ENCODE measurements around the gene CEP89.
"Not testable (repeated sequence)": the region's sequence is repeated elsewhere in the genome, so short reads cannot be mapped to it uniquely, and the experiment has no call there.

The CEP89 gene

DNA sequence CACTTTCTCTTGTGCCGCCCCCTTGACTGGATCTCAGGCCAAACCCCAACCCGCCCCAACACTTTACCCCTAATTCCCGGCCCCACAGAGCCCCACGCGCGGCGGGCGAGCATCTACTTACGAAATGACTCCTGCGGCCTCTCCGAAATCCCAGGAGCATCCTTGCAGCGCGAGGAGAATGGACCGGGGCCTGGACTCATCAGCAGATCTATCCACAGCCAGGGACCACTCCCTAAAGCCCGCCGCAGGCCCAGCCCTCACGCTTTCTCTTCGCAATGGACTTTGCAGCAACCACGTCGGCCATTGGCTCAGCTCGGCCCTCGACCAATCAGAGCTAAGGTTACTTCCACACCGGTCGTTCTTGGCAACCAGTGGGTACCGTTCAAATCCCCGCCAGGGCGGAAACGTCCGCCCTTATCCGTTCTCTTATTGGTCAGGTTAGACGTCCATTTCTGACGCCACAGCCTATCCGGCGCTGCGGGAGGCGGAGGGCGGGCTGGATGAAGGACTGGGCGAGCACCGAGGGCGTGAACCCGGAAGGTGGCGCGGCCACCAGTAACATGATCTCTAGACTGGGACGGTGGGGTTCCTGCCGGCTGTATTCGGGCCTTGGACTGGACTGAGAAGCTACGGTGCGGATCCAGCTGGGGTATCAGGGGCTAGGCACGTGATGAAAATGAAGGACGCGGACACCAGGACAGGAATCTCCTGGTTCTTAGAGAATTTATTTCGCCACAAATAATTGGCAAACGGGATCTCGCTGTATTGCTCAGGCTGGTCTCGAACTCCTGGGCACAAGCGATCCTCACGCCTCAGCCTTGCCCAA is at the start of gene CEP89, which contains the start of gene FAAP24:
Gene CEP89, minus strand, starts transcription at position 244 of the 826 bp plus-strand sequence. Its CDS starts 84 bp downstream, at position 160.
Gene FAAP24, plus strand, starts transcription at position 528 of the 826 bp plus-strand sequence. CDS start 955 bp downstream, outside the sequence.
- DNase-seq (ENCODE audit: low read depth): peak; percentile 99

DNA sequence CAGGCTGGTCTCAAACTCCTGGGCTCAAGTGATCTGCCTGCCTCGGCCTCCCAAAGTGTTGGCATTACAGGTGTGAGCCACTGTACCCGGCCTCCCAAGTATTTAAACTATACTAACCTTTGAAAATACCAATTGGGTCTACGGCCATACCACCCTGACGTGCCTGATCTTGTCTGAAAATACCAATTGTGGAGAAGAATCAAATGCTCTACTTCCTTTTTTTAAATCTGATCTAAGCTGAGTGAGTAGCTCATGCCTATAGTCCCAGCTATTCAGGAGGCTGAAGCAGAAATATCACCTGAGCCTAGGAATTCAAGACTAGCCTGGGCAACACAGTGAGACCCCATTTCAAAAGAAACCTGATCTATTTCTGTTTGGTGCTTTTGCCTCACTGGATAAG is 39.1 kb upstream of the CEP89 start:
- H3K4me3 ChIP-seq (ENCODE audit: low read depth, low read length); DNase-seq (ENCODE audit: low read depth): not testable (repeated sequence)

More for the DNA sequence above, at the start of gene CEP89, which contains the start of gene FAAP24:
- peak within 1 kb of the TSS; percentile 85 for H3K4me3 ChIP-seq (ENCODE audit: low read depth, low read length)
- TF ChIP-seq, protein P1, sequence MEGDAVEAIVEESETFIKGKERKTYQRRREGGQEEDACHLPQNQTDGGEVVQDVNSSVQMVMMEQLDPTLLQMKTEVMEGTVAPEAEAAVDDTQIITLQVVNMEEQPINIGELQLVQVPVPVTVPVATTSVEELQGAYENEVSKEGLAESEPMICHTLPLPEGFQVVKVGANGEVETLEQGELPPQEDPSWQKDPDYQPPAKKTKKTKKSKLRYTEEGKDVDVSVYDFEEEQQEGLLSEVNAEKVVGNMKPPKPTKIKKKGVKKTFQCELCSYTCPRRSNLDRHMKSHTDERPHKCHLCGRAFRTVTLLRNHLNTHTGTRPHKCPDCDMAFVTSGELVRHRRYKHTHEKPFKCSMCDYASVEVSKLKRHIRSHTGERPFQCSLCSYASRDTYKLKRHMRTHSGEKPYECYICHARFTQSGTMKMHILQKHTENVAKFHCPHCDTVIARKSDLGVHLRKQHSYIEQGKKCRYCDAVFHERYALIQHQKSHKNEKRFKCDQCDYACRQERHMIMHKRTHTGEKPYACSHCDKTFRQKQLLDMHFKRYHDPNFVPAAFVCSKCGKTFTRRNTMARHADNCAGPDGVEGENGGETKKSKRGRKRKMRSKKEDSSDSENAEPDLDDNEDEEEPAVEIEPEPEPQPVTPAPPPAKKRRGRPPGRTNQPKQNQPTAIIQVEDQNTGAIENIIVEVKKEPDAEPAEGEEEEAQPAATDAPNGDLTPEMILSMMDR (IDR thresholded peaks at IDR 0.05; ENCODE audit: control insufficient read depth, extremely low read depth, insufficient read depth): no peak

DNA sequence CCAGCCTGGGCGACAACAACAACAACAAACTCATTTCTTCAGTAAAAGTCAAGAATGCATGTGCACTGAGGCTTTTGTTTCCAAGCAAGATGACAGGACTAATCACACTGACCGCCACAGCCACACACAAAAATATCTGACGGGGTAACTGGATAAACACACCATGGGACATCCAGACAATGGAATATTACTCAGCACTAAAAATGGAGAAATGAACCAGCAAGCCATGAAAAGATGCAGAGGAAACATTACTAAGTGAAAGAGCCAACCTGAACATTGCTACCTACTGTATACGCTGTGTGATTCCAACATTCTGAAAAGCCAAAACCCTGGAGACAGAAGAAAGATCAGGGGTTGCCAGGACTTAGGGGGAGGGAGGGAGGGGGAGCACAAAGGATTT is 37.0 kb upstream of the CEP89 start:
- TF ChIP-seq, protein P1 (IDR thresholded peaks at IDR 0.05; ENCODE audit: control insufficient read depth, extremely low read depth, insufficient read depth): no peak
- no peak overlapping the region for H3K4me3 ChIP-seq (ENCODE audit: low read depth, low read length)
- DNase-seq (ENCODE audit: low read depth): no peak

DNA sequence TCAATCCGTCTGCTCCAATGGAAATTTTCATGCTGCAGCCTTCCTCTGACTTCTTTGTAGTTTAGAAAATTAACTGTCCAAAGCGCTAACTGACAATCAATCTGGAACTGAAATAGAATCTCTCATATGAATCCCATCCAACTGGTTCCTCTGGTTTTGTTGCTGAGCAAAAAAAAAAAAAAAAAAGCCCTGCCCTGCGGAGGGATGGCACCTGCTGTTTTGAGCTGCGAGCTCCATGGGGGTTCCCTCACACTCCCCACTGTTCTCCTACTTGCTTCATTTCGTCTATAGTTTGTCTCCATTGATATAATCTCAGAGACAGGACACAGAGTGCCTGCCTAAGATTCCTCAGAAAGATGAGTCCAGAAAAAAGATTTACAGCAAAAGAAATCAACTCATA is 33.7 kb upstream of the CEP89 start:
- no peak overlapping the region; the same call in 1 of the 2 replicates for H3K4me3 ChIP-seq (ENCODE audit: low read depth, low read length)
- TF ChIP-seq, protein P1 (IDR thresholded peaks at IDR 0.05; ENCODE audit: control insufficient read depth, extremely low read depth, insufficient read depth): no peak
- peak; percentile 77 for DNase-seq (ENCODE audit: low read depth)

DNA sequence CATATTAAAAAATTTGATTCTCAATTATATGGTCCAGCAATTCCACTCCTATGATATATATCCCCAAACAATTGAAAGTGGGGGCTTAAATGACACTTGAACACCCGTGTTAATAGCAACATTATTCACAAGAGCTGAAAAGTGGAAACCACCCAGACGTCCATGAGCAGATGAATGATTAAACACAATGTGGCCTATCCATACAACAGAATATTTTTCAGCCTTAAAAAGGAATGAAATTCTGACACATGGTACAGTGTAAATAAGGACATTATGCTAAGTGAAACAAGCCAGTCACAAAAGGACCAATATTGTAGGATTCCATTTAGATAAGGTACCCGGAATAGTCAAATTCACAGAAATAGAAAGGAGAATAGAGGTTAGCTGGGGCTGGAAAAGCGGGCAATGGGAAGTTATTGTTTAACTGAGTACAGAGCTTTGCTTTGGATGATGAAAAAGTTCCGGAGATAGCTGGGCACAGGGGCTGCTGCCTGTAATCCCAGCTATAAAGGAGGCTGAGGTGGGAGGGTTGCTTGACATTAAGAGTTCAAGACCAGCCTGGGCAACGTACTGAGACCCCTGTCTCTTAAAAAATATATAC is 31.8 kb upstream of the CEP89 start:
- H3K4me3 ChIP-seq (ENCODE audit: low read depth, low read length); DNase-seq (ENCODE audit: low read depth): not testable (repeated sequence)

DNA sequence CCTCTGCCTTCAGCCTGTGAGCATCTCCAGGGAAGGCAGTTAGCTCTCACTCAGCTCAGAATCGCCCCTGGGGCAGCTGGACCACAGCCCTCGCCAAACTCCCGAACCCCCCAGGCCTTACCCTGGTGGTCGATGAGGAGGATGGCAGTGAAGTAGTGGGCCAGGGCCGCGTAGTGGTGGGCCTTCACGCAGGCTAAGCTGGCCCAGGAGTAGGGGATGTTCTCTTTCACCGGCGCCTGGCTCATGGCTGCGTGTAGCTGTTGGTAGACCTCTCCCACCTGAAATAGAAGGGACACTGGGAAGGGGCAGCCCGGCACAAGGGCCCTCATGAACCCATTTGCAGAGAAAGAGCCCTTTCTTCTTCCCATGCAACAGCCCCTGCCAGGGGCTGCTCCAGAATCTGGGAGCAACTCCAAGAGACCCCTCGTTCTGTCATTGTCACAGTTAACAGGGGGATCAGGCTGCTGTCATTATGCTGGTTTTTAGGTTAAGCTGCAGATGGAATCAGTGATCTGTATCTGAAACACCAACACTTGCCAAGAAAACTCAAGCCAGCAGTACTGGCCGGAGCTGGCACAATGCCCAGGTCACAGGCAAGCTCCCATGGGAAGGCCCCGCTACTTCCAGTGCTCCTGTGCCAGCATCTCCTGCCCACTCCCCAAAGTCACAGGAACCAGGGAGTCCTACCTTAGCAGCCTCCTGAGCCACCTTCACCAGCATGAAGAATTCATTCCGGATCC is 30.5 kb upstream of the CEP89 start:
- H3K4me3 ChIP-seq (ENCODE audit: low read depth, low read length): not testable (repeated sequence)

DNA sequence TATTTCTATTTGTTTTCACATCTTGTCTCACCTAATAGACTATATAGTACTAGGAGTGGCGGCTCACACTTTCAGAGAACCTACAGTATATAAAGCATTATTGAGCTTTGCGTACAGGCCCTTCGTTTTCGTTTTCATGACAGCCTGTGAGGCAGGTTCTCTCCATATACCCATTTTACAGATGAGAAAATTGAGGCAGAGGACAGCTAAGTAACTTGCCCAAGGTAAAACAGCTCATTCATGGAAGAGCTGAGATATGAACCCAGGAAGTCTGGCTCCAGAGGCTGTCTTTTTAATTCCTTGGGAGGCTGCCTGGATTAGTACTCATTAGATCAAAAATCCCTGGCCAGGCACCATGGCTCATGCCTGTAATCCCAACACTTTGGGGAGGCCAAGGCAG is 29.2 kb upstream of the CEP89 start:
- TF ChIP-seq, protein P1 (IDR thresholded peaks at IDR 0.05; ENCODE audit: control insufficient read depth, extremely low read depth, insufficient read depth): no peak
- H3K4me3 ChIP-seq (ENCODE audit: low read depth, low read length): no peak overlapping the region
- no peak for DNase-seq (ENCODE audit: low read depth)

More for the DNA sequence above, 30.5 kb upstream of the CEP89 start:
- DNase-seq (ENCODE audit: low read depth): not testable (repeated sequence)

DNA sequence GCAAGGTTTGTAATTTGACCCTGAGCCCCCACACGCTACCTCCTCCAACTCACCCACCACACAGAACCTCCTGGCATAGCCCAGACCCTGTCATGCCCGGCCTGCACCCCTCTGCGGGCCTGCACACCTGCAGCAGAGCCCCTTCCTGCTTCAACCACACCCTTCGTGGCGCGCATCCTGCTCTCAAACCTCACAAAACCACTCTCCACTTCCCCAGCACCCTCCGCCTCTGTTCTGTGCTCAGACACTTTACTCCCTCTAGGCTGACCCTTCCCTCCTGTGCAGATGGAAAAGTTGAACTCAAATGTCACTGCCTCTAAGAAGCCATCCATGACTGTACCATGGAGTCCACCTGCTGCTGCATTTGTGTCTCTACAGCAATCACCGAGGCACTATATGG is 28.8 kb upstream of the CEP89 start:
- no peak overlapping the region for H3K4me3 ChIP-seq (ENCODE audit: low read depth, low read length)
- TF ChIP-seq, protein P1 (IDR thresholded peaks at IDR 0.05; ENCODE audit: control insufficient read depth, extremely low read depth, insufficient read depth): no peak
- no peak for DNase-seq (ENCODE audit: low read depth)
